ENCODE measurements around the gene RAB36. TPM values are rescaled to one million over a fixed set of nuclear protein-coding genes. Genes with fewer than 3 reads are reported as not detected.

The RAB36 gene
- total RNA-seq, 4 donors from 2014 or later = 5.0 to 10.8 (median 8.2) TPM

GRCh38 chr22:23098718-23099530, 46.4 kb upstream of the RAB36 start:
- Histone ChIP-seq H3K27me3 (no peaks in the 10 kb centered on the region), H3K36me3 (peaks cover 0 to 16% (median 5%) of the 10 kb centered on the region in 4 donors), H3K9me3 (no peaks in the 10 kb centered on the region), H3K4me1 (peaks cover 27 to 68% (median 47%) of the 10 kb centered on the region in 4 donors), H3K27ac (replicated peaks in 1 of 4) (peak overlapping the region; percentile 81 to 87 (median 82)), H3K4me3 (peak overlapping the region; percentile 10 to 26 (median 16))
- TF ChIP-seq POLR2AphosphoS5 (IDR thresholded peaks at IDR 0.05) (peak; percentile 52 to 54), POLR2A (IDR thresholded peaks at IDR 0.05; ENCODE audit: low read depth) (no peak)
- 31% methylated on average over 11 of the region's 28 CpGs for WGBS
- no peak for DNase-seq (ENCODE audit: extremely low spot score)
- intact Hi-C loops (cut with DNase I) = no loop called here

DNA sequence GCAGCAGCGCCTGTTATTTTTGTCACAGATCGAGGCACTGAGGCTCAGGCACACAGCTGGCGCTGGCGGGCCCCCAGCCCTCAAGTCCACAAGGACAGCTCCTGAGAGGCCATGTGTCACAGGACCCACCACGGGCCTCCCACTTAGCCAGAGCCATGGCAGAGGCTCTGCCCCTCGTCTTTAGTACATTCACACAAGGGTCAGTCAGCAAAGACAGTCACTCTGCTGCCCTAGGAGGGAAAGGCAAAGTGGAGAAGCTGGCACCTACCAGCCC, 45.8 kb upstream of the RAB36 start:
- H3K4me1 ChIP-seq = peaks cover 27 to 68% (median 47%) of the 10 kb centered on the region in 4 donors
- H3K27ac ChIP-seq (replicated peaks in 1 of 4) = peak overlapping the region; percentile 81 to 87 (median 82)
- no peak for DNase-seq (ENCODE audit: extremely low spot score)
- H3K27me3 ChIP-seq = no peaks in the 10 kb centered on the region
- H3K36me3 ChIP-seq = peaks cover 0 to 16% (median 5%) of the 10 kb centered on the region in 4 donors
- no CpG with 5 or more reads among the region's 6 CpGs for WGBS
- H3K9me3 ChIP-seq = no peaks in the 10 kb centered on the region
- intact Hi-C loops (cut with DNase I) = no loop called here
- no peak for TF ChIP-seq CTCF (IDR thresholded peaks at IDR 0.05)
- TF ChIP-seq POLR2A (IDR thresholded peaks at IDR 0.05; ENCODE audit: low read depth) = no peak
- TF ChIP-seq EP300 (IDR thresholded peaks at IDR 0.05) = no peak
- TF ChIP-seq POLR2AphosphoS5 (IDR thresholded peaks at IDR 0.05) = no peak
- peak overlapping the region in 1 of 4 donors; percentile 26 for H3K4me3 ChIP-seq

DNA sequence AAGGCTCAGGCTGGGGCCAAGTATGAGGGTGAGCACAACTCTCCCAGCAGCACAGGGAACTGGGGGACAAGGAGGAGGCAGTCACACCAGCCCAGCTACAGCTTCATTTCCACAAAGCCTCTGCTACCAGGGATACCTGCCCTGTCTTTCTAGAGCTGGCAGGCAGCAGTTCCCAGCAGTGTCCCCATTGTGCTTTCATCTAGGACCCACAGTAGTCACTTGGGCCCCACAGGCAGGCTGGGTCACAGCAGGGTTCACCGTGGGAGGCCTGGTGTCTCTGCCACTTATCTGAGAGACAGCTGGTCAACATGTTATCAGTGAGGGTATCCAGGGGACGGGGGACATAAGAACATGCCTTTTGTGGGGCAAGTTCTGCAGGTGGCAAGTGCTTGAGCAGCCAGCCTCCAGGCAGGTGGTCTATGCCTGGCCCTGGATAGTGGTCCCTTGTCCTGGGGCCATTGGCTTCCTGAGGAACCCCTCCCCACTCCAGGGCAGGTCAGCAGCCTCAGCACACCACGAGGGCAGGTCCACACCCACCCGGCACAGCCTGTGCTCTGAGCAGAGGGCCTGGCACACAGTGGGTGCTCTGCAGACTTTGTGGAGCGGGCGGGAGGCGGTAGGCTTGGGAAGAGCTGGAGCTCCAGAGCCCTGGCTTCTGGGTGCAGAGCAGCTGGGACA, 45.0 kb upstream of the RAB36 start:
- intact Hi-C loops (cut with DNase I) = no loop called here
- H3K27ac ChIP-seq (replicated peaks in 1 of 4) = peak overlapping the region; percentile 81 to 87 (median 82)
- no peak overlapping the region for H3K4me3 ChIP-seq
- 82% methylated on average over 2 of the region's 7 CpGs for WGBS
- no peaks in the 10 kb centered on the region for H3K9me3 ChIP-seq
- peaks cover 0 to 18% (median 6%) of the 10 kb centered on the region in 4 donors for H3K36me3 ChIP-seq
- TF ChIP-seq POLR2AphosphoS5 (IDR thresholded peaks at IDR 0.05) (no peak), EP300 (IDR thresholded peaks at IDR 0.05) (no peak), CTCF (IDR thresholded peaks at IDR 0.05) (no peak), POLR2A (IDR thresholded peaks at IDR 0.05; ENCODE audit: low read depth) (no peak)
- peaks cover 27 to 68% (median 47%) of the 10 kb centered on the region in 4 donors for H3K4me1 ChIP-seq
- no peaks in the 10 kb centered on the region for H3K27me3 ChIP-seq
- DNase-seq (ENCODE audit: extremely low spot score) = no peak

GRCh38 chr22:23101524-23101923, 43.8 kb upstream of the RAB36 start:
- Histone ChIP-seq H3K27ac (replicated peaks in 1 of 4) (no peak overlapping the region), H3K9me3 (no peaks in the 10 kb centered on the region), H3K4me1 (peaks cover 30 to 65% (median 46%) of the 10 kb centered on the region in 4 donors), H3K36me3 (peaks cover 0 to 5% (median 1%) of the 10 kb centered on the region in 4 donors), H3K27me3 (no peaks in the 10 kb centered on the region), H3K4me3 (no peak overlapping the region)
- DNase-seq (ENCODE audit: extremely low spot score) = no peak
- intact Hi-C loops (cut with DNase I) = no loop called here
- no peak for TF ChIP-seq POLR2A (IDR thresholded peaks at IDR 0.05; ENCODE audit: low read depth)
- no peak for TF ChIP-seq POLR2AphosphoS5 (IDR thresholded peaks at IDR 0.05)
- no CpG with 5 or more reads among the region's 3 CpGs for WGBS

DNA sequence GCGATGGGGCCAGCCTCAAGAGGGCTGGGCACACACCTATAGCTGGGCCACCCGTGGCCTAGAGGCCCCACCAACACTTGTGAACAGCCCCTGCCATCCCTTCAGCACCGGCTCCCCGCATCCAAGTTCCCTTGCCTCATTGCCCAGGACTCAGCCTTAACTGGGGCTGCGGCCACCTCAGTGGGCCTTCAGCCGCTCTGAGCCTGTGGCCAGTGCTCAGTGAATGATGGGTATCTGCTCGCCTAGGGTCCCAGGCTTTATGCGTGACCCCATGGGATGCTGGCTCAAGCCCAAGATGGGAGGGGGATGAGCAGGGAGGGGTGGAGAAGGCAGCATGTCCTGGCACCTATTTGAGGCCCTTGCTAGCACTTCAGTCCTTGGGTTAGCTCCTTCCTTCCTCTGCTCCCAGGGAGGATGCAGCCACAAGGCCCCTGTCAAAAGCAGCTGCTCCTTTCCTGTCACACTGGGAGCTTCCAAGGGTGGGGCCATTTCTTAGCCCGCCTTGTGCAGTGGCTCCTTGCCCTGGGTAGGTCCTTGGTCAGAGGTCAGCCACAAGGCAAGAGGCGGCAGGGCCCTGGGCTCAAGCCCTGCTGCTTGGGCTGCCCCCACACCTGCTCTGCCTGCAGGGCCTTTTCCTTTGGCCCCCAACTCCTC, 43.1 kb upstream of the RAB36 start:
- peaks cover 0 to 5% (median 1%) of the 10 kb centered on the region in 4 donors for H3K36me3 ChIP-seq
- no peak overlapping the region for H3K27ac ChIP-seq (replicated peaks in 1 of 4)
- TF ChIP-seq POLR2A (IDR thresholded peaks at IDR 0.05; ENCODE audit: low read depth) = no peak
- no peak for TF ChIP-seq POLR2AphosphoS5 (IDR thresholded peaks at IDR 0.05)
- TF ChIP-seq EP300 (IDR thresholded peaks at IDR 0.05) = no peak
- TF ChIP-seq CTCF (IDR thresholded peaks at IDR 0.05) = no peak
- H3K9me3 ChIP-seq = no peaks in the 10 kb centered on the region
- intact Hi-C loops (cut with DNase I) = no loop called here
- DNase-seq (ENCODE audit: extremely low spot score) = no peak
- WGBS = 81% methylated on average over 2 of the region's 10 CpGs
- H3K27me3 ChIP-seq = no peaks in the 10 kb centered on the region
- no peak overlapping the region for H3K4me3 ChIP-seq
- peaks cover 34 to 59% (median 42%) of the 10 kb centered on the region in 4 donors for H3K4me1 ChIP-seq

All from esophagus muscularis mucosa (tissue), 4 donors.